Stimulated activated CD8-positive, alpha-beta memory T cell treated with anti-CD3 and anti-CD28 coated beads, Interleukin-7, amount 100 ng/mL, for 48 hours (primary cell): ENCODE results near the gene CLEC16A.
A peak's percentile ranks its signal among the peaks of the same experiment; 100 is the strongest.

Experiments used
- DNase-seq, 2 donors: peaks; one replicate each; pipeline ENCODE4 v3.0.0-alpha.2; 2020; ENCODE audit warnings: low read depth in 1 of 2; ENCODE audit errors: extremely low read depth in 1 of 2

Gene CLEC16A

DNA sequence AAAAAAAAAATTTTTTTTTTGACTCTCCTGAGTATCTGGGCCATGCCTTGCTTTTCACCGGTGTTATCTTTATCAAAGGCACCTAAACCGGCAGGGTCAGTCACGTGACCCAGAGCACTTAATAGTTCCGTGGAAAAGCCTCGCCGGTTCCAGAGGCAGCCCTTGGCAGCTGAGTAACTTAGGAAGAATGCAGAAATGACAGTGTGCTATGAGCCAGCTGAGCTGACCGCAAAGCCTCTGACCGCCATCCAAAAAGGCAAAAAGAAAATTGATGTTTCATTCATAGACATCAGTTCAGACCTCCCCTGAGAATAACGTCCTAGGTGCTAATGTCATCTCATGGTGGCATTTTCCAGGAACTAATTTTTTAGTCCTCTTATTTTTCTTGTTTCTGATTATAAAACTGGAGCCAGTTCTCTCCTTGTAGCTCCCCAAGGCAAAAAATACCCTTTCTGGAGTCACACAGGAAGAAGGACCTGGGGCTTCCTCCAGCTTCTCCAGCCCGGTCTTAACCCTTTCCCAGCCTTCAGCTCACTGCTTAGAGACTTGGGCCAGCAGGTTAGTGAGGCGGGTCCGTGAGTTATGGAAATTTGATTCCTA is 189.1 kb downstream of the CLEC16A start:
- no peak for DNase-seq

DNA sequence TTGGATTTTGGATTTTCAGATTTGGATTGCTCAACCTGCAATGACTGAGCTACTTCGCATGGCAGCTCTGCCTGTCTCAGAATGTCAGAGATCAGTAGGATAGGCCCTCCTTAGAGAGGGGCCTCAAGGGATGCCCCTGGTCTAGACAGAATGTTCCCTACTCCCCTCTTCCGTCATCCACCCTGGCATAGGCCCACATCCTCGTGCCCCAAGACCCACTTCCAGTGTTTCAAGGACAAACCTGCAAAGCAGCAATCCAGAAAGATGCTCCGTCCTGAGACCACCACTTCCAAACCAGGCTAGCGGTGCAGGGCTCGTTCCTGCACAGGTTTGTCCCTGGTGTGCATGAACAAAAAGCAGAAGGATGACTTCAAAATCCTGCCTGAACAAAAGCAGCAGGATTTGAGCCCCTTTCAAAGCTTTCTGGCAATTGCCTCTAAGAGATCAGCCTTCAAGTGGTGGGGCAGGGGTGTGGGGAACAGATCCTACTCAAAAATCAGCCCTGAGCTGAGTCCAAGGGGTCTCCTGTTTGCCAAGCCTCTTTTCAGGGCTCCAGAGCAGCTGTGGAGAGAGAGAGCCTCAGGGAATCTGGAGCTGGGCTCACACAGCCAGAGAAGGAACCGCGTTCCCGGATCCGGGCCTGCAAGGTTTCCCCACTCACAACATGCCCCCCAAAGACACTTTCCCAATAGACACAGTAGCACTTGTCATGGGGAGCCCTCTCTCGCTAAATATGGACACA is 190.5 kb downstream of the CLEC16A start:
- DNase-seq = no peak

DNA sequence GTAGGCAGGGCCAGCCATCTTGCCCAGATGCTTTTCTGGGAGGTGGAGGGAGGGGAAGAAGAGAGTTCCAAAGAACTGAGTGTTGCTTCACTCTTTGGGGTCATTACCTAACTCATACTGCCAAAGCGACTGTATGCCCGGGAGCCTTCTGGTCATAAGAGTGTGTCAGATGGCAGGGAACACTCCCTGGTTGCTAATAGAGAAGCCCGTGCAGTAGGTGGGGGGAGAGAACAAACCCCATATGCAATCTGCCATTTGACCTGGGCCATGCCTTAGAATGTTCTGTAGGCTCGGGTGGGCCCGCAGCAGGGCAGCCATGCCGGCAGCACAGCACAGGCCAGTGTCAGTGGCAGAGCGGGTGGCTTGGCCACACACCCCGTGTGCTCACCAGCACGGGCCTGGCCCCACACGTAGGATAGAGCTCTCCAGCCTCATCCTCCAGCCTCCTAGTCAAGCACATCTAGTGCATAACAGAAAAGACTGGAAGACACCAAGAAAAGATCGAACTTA is 191.2 kb downstream of the CLEC16A start:
- no peak for DNase-seq

DNA sequence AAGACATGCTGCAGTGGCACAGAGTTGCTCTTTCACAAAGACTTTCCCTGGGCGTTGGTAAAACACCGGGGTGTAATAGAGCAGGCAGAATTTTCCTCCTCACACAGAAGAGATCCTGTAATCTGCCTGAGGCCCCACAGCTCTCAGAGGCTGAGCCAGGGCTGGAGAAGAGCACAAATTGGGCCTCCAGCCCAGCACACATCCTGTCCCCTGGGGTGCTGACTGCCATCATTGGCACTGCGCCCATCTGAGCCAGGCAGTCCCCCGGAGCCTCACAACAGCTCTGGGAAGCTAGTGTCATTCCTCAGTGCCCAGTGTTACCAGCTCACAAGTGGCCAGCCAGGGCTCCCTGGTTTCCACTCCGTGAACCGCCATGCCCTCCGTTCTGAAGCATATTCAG is 192.2 kb downstream of the CLEC16A start:
- DNase-seq = no peak

DNA sequence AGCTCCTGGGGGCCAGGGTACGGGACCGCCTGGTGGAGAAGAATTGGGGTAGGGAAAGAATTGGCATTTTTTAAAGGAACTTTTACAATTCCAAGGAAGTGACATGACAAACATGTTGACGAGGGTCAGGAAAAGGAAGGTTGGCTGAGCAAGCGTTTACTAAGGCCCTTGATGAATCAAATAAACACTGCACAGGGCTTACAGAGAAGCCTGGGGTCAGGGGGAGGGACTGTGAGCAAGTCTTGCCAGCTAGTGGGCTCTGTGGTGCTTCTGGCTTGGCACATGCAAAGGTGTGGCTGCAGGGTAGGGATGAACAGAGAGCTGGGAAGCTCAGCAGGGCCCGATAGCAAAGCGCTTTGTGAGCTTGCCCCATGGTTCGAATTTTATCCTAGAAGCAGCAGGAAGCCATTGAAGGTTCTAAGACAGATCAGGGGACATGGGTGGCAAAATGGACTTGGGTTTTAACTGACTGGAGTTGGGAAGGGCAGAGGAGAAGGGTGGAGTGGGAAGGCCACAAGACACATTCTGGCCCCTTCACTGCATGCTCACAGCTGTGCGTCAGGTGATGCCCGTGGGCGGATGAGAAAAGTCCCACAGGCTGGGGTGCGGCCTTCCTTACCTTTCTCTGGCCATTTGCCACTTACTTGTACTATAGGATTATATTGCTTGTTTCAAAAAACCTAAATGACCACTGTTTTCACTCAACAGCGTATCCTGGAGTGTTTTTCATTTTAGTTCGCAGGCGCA is 193.8 kb downstream of the CLEC16A start:
- peak in 1 of 2 donors; percentile 50 for DNase-seq

DNA sequence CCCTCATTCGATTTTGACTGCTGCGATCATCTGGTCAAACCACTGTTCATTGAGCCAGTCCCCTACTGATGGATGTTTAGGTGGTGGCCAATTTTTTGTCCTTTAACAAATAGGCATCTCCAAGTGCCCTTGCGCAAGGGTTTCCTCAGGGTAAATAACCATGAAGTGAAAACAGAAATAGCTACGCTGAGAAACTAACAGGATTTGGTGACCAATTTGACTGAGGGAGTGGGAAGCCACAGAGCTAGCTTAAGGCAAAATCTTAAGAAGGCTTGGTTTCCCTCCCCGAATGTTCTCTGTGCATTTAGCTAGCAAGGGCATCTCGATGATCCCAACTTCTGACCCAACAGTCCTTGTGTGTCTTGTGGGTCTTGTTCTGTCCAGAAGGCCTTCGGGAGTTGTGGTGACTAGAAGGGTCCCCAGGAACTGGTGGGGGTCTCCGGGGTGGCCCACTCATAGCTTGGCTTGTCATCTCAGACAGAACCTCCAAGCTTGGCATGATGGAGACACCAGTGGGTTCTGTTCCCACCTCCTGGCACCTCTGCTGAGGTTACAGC is 194.5 kb downstream of the CLEC16A start:
- DNase-seq = no peak

DNA sequence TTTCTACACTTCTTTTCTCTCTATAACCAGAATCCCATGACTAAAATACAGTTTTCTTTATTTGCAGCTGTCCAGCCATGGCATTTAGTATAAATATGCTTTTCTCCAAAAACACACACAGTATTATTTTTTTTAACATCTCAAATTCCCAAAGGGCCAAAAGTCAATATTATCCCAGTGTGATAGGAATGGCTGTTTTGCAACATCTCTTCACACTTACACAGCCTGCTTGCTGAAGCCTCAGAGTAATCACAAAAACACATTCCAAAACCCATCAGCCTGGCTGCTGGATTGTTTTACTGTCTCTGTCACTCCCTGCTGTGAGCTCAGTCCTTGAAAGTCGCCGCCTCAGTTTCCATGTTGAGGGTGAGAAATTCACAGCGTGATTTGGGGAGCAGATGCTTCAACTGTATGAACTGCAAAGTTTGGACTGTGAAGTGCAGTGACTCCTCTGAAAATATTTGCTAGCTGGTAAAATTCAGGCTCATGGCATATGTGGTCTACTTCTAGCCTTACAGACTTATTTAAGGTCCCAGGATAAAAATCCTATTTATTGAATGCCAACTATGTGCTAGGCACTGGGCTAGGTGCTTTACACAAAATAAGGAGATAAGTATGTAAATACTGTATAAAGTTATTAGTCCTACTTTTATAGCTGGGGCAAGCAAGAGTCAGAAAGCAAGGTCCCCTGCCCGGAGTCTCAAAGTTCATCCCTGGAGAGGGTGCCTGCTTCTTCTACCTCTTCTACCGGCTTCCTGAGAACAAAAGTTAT is 195.1 kb downstream of the CLEC16A start:
- no peak for DNase-seq

DNA sequence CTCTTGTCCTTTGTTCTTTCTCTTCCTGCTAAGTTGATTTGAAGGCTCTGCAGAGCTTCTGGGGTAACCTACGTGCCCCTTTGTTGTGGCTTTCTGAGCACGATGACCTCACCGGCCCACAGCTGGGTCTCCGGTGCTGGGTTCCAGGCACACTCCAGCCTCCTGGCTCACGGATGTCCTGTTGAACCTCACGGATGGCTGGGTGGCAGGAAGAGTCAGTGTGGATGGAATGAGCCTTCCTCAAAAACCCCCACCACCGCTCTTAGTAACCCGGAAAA is 195.7 kb downstream of the CLEC16A start:
- DNase-seq = peak in 1 of 2 donors; percentile 60

DNA sequence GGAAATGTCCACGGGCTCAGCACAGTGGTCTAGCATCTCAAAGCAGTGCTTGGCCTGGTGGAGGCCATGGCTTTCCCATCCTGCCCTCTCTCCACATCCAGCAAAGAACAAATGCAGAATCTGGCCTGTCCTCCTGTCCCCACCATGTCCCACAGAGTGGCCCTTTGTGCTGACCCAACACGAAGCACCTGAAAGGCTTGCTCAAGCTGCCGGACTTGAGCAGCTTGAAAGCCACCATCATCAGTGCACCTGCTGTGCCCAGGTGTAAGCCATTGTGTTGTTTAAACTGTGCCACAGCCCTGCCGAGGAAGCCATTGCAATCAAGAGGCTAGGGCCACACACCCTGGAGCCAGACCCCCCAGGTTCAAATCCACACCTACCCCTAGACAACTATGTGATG is 196.1 kb downstream of the CLEC16A start:
- DNase-seq = no peak

DNA sequence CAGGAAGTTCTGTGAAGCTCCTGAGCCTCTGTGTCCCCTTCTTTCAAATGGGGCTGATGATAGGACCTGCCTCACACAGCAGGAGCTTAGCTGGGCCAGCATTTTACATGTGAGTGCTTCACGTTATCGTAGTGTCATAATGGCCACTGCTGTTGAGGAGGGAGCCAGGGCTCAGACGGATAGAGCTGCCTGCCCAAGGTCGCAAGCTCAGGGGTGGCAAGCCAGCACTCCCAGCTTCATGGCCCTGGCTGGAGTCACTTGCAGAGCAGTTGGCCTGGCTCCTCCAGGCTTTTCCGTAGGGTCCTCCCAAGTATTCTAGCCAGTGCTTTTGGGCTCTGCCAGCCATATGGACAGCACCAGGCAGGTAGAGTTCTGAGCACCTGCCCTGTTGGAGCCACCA is 196.5 kb downstream of the CLEC16A start:
- DNase-seq = no peak

DNA sequence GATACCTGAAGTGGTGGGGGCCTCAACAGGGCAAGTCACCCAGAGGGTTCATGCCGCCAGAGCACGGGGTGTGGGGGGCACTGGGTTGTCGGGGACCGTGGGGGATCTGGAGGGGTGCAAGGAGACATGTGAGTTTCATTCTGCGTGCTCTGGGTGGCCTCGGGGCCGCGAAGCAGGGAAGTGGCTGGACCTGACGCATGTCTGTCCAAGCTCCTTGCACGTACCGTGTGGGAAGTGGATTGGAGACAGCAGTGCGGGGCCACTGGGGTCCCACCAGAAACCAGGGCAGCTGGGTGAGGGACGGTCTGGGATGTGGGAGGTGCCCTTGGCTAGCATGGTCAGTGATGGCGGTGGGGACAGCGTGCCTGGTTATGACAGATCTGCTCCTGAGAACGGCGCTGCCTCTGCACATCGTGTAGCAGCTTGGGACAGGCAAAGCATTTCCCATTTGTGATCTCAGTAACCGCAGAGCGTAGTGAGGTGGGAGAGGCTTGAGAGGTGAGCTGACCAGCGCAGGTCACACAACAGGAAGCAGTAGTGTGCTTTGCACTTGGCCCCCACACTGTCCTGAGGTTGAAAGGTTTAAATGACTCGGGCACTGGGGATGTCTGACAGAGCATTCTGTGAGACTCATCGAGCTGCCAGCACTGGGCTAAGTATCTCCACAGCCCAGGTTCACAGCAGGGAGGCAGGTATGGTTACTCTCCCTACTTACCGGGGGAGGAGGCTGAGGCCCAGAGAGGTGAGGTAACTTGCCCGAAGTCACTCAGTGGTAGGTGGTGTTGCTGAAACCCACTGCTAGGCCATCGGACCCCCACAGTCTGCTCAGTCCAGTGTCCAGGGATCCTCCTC is 197.3 kb downstream of the CLEC16A start:
- no peak for DNase-seq

DNA sequence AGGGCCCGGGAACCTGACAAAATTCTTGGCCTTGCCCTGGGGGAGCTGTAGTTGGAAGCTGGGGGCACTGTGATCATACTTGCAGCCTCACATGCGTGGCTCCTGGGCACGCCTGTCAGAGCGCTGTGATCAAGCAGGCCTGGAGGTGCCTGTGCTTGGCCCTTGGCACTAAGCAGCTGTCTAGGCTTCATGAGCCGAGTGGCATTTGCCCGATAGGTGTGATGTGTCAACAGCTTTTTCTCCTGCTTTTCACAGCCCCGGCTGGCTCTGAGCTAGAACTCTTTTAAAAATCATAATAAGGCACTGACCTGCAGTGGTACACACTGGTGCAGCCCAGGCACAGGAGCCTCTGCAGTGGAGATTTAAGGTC is 197.9 kb downstream of the CLEC16A start:
- no peak for DNase-seq

DNA sequence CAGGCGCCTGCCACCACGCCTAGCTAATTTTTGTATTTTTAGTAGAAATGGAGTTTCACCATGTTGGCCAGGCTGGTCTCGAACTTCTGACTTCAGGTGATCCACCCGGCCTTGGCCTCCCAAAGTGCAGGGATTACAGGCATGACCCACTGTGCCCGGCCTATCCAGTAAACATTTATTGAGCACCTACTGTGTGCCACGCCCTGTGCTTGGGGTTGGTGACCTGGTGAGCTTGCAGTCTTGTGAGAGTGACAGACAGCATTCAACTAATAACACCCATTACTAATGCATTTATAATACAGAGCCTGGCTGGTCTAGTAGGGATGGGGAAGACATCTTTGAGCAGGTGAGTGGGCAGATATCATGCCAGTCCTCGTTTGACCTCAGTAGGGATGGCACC is 198.6 kb downstream of the CLEC16A start:
- DNase-seq = no peak

DNA sequence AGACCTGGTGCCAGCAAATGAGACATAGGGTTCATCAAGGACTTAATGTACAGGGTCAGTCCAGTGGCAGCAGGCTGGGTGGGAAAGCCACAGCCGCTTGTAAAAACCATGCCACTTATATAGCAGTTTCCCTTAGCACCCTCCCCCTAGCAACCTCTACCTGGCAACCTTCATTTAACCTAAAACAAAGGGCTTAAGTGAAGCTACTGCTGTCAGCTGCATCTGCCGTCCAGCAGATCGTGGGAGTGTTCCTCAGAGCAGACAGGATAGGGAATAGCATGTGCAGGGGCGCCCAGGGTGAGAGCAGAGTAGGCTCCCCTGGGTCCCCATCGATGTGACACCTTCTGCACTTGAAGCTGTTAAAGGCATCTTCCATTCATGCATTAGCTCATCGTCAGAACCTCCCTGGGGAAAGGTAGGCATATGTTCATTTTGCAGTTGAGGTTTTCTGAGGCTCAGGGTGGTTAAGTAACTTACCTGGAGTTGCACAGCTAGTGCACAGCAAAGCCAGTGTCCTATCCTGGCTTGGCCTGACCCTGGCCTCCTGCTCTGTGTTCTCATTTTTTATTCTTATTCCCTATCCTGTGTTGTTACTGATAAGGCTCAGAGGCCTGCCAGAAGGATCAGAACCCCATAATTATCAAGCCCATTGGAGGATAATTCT is 199.1 kb downstream of the CLEC16A start:
- no peak for DNase-seq

DNA sequence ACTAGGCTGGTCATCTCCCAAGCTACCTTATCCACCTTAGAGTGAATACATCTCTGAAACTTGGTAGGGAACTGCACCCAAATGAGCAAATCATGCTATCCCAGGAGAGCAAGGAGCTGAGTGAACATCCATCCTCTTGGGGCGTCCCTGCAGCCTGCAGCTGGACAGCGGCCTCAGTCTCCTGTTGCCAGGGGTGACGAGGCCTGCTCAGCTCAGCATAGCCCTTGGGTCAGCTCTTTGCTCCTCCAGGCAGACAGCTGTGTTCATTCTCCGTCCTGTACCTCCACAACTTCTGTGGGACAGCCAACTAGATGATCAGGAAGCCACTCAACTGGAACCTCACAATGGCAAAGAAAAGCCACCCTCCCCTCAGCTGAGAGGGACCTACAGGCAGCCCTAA is 199.8 kb downstream of the CLEC16A start:
- DNase-seq = no peak

DNA sequence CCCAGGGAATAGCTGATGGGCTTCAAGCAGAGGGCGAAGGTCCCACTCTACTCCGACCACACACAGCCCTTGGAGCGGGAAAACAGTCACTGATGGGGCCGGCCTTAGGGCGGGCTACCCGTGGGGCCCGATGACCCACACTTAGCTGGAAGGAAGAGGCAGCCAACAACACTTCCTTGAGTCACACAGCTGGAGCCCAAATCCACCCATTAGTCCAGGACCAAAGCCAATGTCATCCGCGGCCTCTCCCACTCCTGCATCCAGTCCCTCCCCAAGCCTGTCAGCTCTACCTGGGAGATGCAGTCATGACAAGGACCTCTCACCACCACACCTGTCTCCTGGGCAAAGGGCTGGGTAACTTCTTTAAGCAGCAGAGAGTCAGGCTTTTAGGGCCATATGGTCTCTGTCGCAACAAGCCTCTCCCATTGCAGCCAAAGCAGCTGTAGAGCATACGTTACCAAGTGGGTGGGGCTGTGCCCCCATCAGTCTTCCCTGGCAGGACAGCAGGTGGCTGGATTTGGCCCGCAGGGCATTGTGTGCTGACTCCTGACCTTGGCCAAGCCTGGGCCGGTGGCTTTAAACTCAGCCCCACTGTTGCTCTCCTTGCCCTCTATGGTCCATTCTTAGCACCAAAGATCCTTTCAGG is 200.9 kb downstream of the CLEC16A start:
- DNase-seq = no peak

DNA sequence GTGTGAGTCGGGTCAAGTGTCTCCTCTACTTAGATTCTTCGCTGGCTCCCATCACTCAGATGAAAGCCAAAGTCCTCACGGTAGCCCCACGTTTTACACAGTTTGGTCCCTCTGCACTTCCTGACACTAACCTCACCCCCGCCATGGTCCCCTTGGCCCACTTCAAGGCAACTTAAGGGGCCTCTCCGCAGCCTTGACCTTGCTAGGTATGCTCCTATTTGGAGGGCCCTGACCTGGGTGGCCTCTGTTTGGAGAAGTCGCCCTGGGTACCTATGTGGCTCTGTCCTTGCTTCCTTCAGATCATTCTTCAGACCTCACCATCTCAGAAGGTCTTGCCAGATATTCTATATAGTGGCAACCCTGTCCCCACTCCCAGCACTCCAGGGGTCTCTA is 201.5 kb downstream of the CLEC16A start:
- no peak for DNase-seq

DNA sequence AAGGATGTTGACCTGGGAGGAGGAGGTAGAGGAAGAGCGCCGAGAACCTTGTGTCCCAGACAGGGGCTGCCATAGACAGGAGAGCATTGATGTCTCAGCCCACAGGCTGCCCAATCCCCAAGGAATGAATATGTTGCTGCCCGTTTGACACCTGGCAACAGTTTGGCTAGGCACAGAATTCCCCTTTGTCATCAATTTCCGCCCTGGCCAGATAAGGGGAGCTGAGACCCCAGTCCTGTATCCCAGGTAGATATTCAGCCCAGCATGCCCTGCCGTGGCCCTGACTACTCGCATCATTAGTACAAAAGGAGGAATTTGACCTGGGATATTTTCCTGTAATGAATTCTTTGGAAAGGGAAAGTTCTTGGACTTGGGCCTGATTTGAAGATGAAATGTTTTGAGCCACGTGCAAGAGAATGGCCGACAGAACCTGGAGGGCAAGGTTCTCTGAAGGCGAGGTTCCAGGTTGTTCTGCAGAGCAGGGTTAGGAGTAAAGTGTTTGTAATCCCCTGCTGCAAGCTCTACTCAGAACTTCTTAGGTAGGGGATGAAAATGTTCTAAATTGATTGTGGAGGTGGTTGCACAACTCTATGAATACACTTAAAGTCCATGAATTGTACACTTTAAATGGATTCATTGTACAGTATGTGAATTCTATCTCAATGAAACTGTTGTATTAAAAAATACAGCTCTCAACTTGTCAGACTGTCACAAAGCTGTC is 202.8 kb downstream of the CLEC16A start:
- DNase-seq = no peak
